Ishikawa (cell line): ENCODE data around the gene AP1S1.

ENCODE experiments used
- CEBPB ChIP-seq: IDR thresholded peaks from 2 replicates; pipeline ENCODE4 v1.6.1; 2012
- CREB1 ChIP-seq: IDR thresholded peaks from 2 replicates; pipeline ENCODE4 v1.6.1; 2012; ENCODE audit warnings: low read depth
- EGR1 ChIP-seq: IDR thresholded peaks from 2 replicates; pipeline ENCODE4 v1.6.1; 2012
- EP300 ChIP-seq: IDR thresholded peaks from 2 replicates; pipeline ENCODE4 v1.6.1; 2012; ENCODE audit warnings: borderline replicate concordance
- FOXM1 ChIP-seq: IDR thresholded peaks from 2 replicates; pipeline ENCODE4 v1.6.1; 2012; ENCODE audit warnings: low read depth, borderline replicate concordance
- NFIC ChIP-seq: IDR thresholded peaks from 2 replicates; pipeline ENCODE4 v1.6.1; 2012
- RAD21 ChIP-seq: IDR thresholded peaks from 2 replicates; pipeline ENCODE4 v1.6.1; 2012; ENCODE audit warnings: low read depth
- REST ChIP-seq: IDR thresholded peaks from 2 replicates; pipeline ENCODE4 v1.6.1; 2012; ENCODE audit warnings: low read depth, mild to moderate bottlenecking
- TAF1 ChIP-seq: IDR thresholded peaks from 2 replicates; pipeline ENCODE4 v1.6.1; 2012; ENCODE audit warnings: low read depth, mild to moderate bottlenecking
- TCF12 ChIP-seq: IDR thresholded peaks from 2 replicates; pipeline ENCODE4 v1.6.1; 2012; ENCODE audit warnings: low read depth
- TEAD4 ChIP-seq: IDR thresholded peaks from 2 replicates; pipeline ENCODE4 v1.6.1; 2012
- USF1 ChIP-seq: IDR thresholded peaks from 2 replicates; pipeline ENCODE4 v1.6.1; 2012
- YY1 ChIP-seq: IDR thresholded peaks from 2 replicates; pipeline ENCODE4 v1.6.1; 2012; ENCODE audit warnings: low read depth
- ZBTB7A ChIP-seq: IDR thresholded peaks from 2 replicates; pipeline ENCODE4 v1.6.1; 2012; ENCODE audit warnings: low read depth
- TF ChIP-seq, protein P1 (sequence below): IDR thresholded peaks from 2 replicates; pipeline ENCODE4 v1.6.1; 2012

The AP1S1 gene

GRCh38 chr7:101140746-101141382 lies 13.4 kb upstream of the AP1S1 start:
- TF ChIP-seq EGR1 (no peak), TAF1 (no peak), TEAD4 (no peak), CREB1 (no peak), FOXM1 (no peak), YY1 (no peak), CEBPB (no peak), TCF12 (no peak), USF1 (no peak), NFIC (no peak), REST (no peak), ZBTB7A (no peak), EP300 (no peak), RAD21 (no peak)
- TF ChIP-seq, protein P1, sequence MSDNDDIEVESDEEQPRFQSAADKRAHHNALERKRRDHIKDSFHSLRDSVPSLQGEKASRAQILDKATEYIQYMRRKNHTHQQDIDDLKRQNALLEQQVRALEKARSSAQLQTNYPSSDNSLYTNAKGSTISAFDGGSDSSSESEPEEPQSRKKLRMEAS: no peak

- TF ChIP-seq EP300: no peak
These were observed 2.2 kb upstream of the AP1S1 start for GRCh38 chr7:101151908-101152651.

DNA sequence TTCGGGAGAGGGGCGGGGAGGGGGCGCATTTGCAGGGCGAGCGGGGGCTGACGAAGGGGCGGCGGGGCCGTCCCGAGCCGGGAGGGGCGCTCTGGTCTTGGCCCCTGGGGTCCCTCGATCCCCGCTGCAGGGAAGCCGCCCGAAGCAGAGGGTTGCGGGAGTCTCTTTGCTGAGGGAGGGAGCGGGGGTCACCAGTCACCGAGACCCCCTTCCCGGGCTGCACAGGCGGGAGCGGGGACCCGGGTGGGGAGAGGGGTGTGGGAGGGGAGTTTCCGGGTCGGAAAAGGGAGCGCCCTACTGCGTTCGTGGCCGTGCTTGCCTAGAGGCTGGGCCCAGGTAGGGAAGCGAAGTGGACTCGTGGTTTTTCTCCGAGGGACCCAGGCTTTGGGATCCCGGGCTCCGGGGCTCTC lies 422 bp downstream of the AP1S1 start:
- TF ChIP-seq ZBTB7A (peak; percentile 61; the same call in 1 of the 2 replicates), USF1 (no peak), CEBPB (no peak)

DNA sequence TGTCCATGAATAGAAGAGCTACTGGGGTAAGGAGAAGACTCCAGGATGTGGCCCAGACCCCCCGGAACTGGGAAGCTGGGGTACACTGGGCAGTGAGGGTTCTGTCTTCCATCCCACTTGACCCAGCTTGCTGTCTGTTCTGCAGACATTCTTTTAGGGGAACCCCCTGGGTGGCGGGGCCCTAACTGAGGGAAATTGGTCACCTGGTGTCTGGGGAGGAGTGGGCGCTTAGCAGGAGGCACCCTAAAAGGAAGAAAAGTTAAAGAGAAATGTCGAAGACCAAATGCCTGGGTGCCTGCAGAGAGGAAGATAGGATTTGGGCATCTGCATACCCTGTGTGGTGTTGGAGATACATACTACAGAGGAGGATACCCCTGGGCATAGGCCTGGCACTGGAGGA lies 1.0 kb downstream of the AP1S1 start:
- TF ChIP-seq NFIC (no peak), EP300 (no peak), REST (no peak), ZBTB7A (no peak), USF1 (no peak), CREB1 (no peak), TCF12 (no peak), EGR1 (no peak)
- TF ChIP-seq, protein P1: no peak

GRCh38 chr7:101156277-101156676 lies 2.0 kb downstream of the AP1S1 start:
- no peak for TF ChIP-seq TEAD4
- no peak for TF ChIP-seq EGR1
- TF ChIP-seq REST: no peak
